Chondrocyte (in vitro differentiated cells): ENCODE data around the gene SBK1. TPM values are rescaled to one million over a fixed set of nuclear protein-coding genes. Genes with fewer than 3 reads are reported as not detected.
A peak's percentile ranks its signal among the peaks of the same experiment; 100 is the strongest.

Source experiments
- DNase-seq: peaks from one replicate; pipeline ENCODE4 v3.0.0; 2021; ENCODE audit warnings: mixed read lengths, low spot score
- H3K27ac Mint-ChIP-seq: one replicate; pipeline ENCODE4 v1.8.0; 2021; ENCODE audit warnings: mild to moderate bottlenecking, moderate library complexity, mixed read lengths; ENCODE audit not compliant: unreplicated experiment
- H3K27me3 Mint-ChIP-seq: 2 replicates; pipeline ENCODE4 v1.8.0; 2021; ENCODE audit warnings: low read depth, mixed read lengths
- H3K36me3 Mint-ChIP-seq: 2 replicates; pipeline ENCODE4 v1.8.0; 2021; ENCODE audit warnings: low read depth, mixed read lengths
- H3K4me1 Mint-ChIP-seq: 2 replicates; pipeline ENCODE4 v1.8.0; 2021; ENCODE audit warnings: low read depth, mild to moderate bottlenecking, mixed read lengths
- H3K4me3 Mint-ChIP-seq: one replicate; pipeline ENCODE4 v1.8.0; 2021; ENCODE audit warnings: mild to moderate bottlenecking, moderate library complexity, mixed read lengths; ENCODE audit not compliant: unreplicated experiment
- H3K9me3 Mint-ChIP-seq: 2 replicates; pipeline ENCODE4 v1.8.0; 2021; ENCODE audit warnings: low read depth, mixed read lengths
- CTCF ChIP-seq: fragments of 200-600 bp; sonication (generic); IDR thresholded peaks from 2 replicates; pipeline ENCODE4 v1.5.0; 2021; ENCODE audit warnings: antibody characterized with exemption, mild to moderate bottlenecking, moderate library complexity
- total RNA-seq: library from RNA; stranded (reverse); gene quantifications from 3 replicates; pipeline ENCODE4 v1.2.1, GENCODE V29; 2021

Gene SBK1
- total RNA-seq, 1 donor from 2014 or later: 1.5 TPM

- Mint-ChIP-seq H3K4me3 (peak overlapping the region; percentile 16), H3K27ac (no peak overlapping the region), H3K36me3 (no peaks in the 10 kb centered on the region), H3K9me3 (no peaks in the 10 kb centered on the region), H3K27me3 (no peaks in the 10 kb centered on the region), H3K4me1 (peaks cover 8% of the 10 kb centered on the region)
- TF ChIP-seq CTCF: no peak
- DNase-seq: no peak
These were observed 1.3 kb downstream of the SBK1 start for GRCh38 chr16:28293601-28293960.

- Mint-ChIP-seq H3K4me3 (no peak overlapping the region), H3K27me3 (no peaks in the 10 kb centered on the region), H3K9me3 (no peaks in the 10 kb centered on the region), H3K4me1 (peaks cover 8% of the 10 kb centered on the region), H3K27ac (no peak overlapping the region), H3K36me3 (no peaks in the 10 kb centered on the region)
- no peak for DNase-seq
- no peak for TF ChIP-seq CTCF
These were observed 1.9 kb downstream of the SBK1 start for GRCh38 chr16:28294201-28294600.

- DNase-seq: no peak
- H3K4me1 Mint-ChIP-seq: peaks cover 8% of the 10 kb centered on the region
- H3K36me3 Mint-ChIP-seq: no peaks in the 10 kb centered on the region
- H3K4me3 Mint-ChIP-seq: no peak overlapping the region
- H3K27ac Mint-ChIP-seq: no peak overlapping the region
- H3K27me3 Mint-ChIP-seq: peaks cover 4% of the 10 kb centered on the region
- no peak for TF ChIP-seq CTCF
- no peaks in the 10 kb centered on the region for H3K9me3 Mint-ChIP-seq
These were observed 3.0 kb downstream of the SBK1 start for GRCh38 chr16:28295276-28295675.

- H3K4me3 Mint-ChIP-seq: no peak overlapping the region
- peaks cover 4% of the 10 kb centered on the region for H3K27me3 Mint-ChIP-seq
- H3K4me1 Mint-ChIP-seq: peaks cover 3% of the 10 kb centered on the region
- TF ChIP-seq CTCF: no peak
- DNase-seq: no peak
- H3K36me3 Mint-ChIP-seq: no peaks in the 10 kb centered on the region
- no peak overlapping the region for H3K27ac Mint-ChIP-seq
- H3K9me3 Mint-ChIP-seq: no peaks in the 10 kb centered on the region
These were observed 5.0 kb downstream of the SBK1 start for GRCh38 chr16:28297308-28297707.

GRCh38 chr16:28297784-28298510 is 5.6 kb downstream of the SBK1 start:
- Mint-ChIP-seq H3K9me3 (no peaks in the 10 kb centered on the region), H3K36me3 (no peaks in the 10 kb centered on the region), H3K4me1 (peaks cover under 1% of the 10 kb centered on the region), H3K27ac (no peak overlapping the region), H3K4me3 (no peak overlapping the region), H3K27me3 (peaks cover 6% of the 10 kb centered on the region)
- DNase-seq: no peak
- no peak for TF ChIP-seq CTCF
